ENCODE results near the gene CCNK. TPM values are rescaled to one million over a fixed set of nuclear protein-coding genes. Genes with fewer than 3 reads are reported as not detected.

The CCNK gene
- total RNA-seq, 1 experiment from 2014 or later, result 84.7 TPM

GRCh38 chr14:99459481-99460100 lies 21.6 kb upstream of the CCNK start (continued):
- TF ChIP-seq ERG (CRISPR knock-in tag; IDR thresholded peaks at IDR 0.05) (no peak), RORB (CRISPR knock-in tag; IDR thresholded peaks at IDR 0.05) (no peak), E2F5 (CRISPR knock-in tag; IDR thresholded peaks at IDR 0.05) (no peak), ZBTB43 (CRISPR knock-in tag; IDR thresholded peaks at IDR 0.05) (no peak), EMX1 (CRISPR knock-in tag; IDR thresholded peaks at IDR 0.05) (no peak), PRDM15 (CRISPR knock-in tag; IDR thresholded peaks at IDR 0.05) (no peak)

- ATAC-seq (peak; percentile 97), DNase-seq (ENCODE audit: low spot score) (no peak)
- Mint-ChIP-seq H3K9me3 (no peaks in the 10 kb centered on the region), H3K27ac (peak overlapping the region; percentile 26), H3K27me3 (ENCODE audit: low read depth) (no peaks in the 10 kb centered on the region), H3K4me1 (peaks cover 27% of the 10 kb centered on the region), H3K36me3 (peaks cover 19% of the 10 kb centered on the region), H3K4me3 (no peak overlapping the region)
- CTCF ChIA-PET, result interaction anchor here (0.6 to 1.8 kb wide), 6 partner anchors 36 to 732 kb away, joined by 3 to 6 read pairs (median 4); no protein-coding TSS in a partner anchor
- POLR2A ChIA-PET, result no interaction called here
- TF ChIP-seq ZNF396 (CRISPR knock-in tag; IDR thresholded peaks at IDR 0.05; ENCODE audit: borderline replicate concordance) (no peak), NR1H2 (CRISPR knock-in tag; IDR thresholded peaks at IDR 0.05) (no peak), IRF1 (CRISPR knock-in tag; IDR thresholded peaks at IDR 0.05) (no peak), ARID4B (CRISPR knock-in tag; IDR thresholded peaks at IDR 0.05; ENCODE audit: borderline replicate concordance) (no peak), NR2C2 (CRISPR knock-in tag; IDR thresholded peaks at IDR 0.05) (no peak), ZNF232 (CRISPR knock-in tag; IDR thresholded peaks at IDR 0.05) (no peak), STAT6 (CRISPR knock-in tag; conservative IDR thresholded peaks at IDR 0.05; ENCODE audit: low read depth) (no peak), PREB (CRISPR knock-in tag; IDR thresholded peaks at IDR 0.05; ENCODE audit: borderline replicate concordance) (no peak), PRRX2 (CRISPR knock-in tag; IDR thresholded peaks at IDR 0.05) (no peak), GABPB1 (CRISPR knock-in tag; IDR thresholded peaks at IDR 0.05) (no peak), ZNF219 (CRISPR knock-in tag; IDR thresholded peaks at IDR 0.05; ENCODE audit: borderline replicate concordance) (no peak)
These were observed 20.4 kb upstream of the CCNK start for GRCh38 chr14:99460793-99461192.

Measured in WTC11 (cell line).